ENCODE measurements around the gene SMIM35.

SMIM35 gene

DNA sequence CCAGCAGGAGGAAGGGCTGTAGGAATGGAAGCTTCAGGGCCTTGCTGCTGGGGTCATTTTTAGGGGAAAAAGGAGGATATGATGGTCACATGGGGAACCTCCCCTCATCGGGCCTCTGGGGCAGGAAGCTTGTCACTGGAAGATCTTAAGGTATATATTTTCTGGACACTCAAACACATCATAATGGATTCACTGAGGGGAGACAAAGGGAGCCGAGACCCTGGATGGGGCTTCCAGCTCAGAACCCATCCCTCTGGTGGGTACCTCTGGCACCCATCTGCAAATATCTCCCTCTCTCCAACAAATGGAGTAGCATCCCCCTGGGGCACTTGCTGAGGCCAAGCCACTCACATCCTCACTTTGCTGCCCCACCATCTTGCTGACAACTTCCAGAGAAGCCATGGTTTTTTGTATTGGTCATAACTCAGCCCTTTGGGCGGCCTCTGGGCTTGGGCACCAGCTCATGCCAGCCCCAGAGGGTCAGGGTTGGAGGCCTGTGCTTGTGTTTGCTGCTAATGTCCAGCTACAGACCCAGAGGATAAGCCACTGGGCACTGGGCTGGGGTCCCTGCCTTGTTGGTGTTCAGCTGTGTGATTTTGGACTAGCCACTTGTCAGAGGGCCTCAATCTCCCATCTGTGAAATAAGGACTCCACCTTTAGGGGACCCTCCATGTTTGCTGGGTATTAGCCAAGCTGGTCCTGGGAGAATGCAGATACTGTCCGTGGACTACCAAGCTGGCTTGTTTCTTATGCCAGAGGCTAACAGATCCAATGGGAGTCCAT, 86.5 kb downstream of the SMIM35 start:
- DNase-seq = no peak

DNA sequence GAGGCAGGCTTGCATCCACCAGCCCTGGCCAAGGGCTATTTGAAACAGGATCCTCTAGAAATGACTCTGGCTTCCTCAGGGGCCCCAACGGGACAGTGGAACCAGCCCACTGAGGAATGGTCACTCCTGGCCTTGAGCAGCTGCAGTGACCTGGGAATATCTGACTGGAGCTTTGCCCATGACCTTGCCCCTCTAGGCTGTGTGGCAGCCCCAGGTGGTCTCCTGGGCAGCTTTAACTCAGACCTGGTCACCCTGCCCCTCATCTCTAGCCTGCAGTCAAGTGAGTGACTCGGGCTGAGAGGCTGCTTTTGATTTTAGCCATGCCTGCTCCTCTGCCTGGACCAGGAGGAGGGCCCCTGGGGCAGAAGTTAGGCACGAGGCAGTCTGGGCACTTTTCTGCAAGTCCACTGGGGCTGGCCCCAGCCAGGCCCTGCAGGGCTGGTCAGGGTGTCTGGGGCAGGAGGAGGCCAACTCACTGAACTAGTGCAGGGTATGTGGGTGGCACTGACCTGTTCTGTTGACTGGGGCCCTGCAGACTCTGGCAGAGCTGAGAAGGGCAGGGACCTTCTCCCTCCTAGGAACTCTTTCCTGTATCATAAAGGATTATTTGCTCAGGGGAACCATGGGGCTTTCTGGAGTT, 87.3 kb downstream of the SMIM35 start:
- DNase-seq = no peak

DNA sequence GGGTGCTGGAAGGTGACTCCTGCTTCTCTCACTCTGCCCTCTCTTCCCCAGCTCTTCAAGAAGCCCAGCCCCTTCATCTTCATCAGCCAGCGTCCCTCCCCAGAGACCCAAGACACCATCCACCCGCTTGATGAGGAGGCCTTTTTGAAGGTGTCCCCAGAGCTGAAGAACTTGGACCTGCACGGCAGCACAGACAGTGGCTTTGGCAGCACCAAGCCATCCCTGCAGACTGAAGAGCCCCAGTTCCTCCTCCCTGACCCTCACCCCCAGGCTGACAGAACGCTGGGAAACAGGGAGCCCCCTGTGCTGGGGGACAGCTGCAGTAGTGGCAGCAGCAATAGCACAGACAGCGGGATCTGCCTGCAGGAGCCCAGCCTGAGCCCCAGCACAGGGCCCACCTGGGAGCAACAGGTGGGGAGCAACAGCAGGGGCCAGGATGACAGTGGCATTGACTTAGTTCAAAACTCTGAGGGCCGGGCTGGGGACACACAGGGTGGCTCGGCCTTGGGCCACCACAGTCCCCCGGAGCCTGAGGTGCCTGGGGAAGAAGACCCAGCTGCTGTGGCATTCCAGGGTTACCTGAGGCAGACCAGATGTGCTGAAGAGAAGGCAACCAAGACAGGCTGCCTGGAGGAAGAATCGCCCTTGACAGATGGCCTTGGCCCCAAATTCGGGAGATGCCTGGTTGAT, 88.0 kb downstream of the SMIM35 start:
- no peak for DNase-seq

DNA sequence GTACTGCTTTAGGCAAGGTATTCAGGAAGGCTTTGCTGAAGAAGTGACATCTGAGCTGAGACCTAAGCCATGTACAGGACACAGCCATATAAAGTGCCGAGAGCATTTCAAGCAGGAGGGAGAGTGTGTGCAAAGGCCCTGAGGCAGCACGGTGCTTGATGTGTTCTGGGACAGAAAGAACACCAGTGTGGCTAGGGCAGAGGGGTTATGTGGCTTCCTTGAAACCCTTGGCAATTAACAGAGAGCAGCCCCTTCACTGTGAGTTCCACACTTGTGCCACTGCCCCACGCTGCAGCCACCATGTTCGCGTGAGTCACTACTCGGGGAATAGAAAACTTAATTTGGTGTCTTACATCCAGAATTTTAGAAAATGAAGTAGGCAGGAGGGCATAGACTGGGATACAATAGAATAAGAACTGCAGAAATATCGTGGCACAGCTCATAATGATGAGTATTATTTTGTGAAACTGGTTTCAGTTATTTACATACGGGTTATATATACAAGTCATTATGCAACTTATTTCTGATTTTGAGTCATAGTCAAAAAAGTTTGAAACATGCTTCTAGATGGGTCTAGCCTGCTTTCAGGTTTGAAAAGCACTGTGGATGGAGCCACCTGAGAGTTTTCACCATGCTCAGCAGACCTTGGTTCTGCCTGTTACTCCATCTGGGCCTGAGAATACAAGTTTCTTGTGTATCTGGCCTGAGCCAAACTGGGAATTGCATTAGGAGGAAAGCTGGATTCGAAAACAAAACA, 88.8 kb downstream of the SMIM35 start:
- DNase-seq = no peak

DNA sequence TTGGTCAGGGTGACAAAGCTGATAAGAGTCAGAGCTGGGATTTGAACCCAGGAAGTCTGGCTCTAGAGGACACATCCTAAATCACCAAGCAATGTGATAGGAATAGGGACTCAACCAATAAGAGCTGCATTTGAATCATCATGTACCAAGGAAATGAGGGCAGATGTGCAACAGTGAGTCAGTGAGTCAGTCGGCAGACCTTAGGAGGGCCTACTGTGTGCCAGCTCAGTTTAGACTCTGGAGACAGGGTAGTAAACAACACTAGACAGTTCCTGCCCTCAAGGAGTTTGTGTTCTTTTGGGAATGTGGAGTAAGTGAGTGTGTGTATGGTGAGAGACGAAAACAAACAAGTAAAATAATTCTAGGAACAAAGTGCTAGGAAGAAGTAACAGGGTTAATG, 89.4 kb downstream of the SMIM35 start:
- DNase-seq = no peak

DNA sequence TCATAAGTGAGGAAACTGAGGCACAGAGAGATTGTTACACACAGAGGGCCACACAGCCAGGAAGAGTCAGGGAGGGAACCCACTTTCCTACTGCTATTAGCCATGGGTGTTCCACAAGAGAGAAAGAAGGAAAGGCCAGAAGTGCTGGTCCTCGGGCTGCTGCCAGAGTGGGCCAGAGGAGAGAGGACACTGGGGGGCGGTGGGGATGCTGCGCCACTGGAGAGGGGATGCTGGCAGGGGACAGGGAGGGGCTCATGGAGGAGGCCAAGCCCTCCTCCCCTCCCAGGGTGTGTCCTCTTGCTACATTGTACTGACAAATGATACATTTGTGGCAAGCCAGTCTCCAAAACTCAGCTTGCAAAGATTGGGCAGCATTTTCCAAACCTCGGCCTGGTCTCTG, 90.7 kb downstream of the SMIM35 start:
- DNase-seq = no peak

DNA sequence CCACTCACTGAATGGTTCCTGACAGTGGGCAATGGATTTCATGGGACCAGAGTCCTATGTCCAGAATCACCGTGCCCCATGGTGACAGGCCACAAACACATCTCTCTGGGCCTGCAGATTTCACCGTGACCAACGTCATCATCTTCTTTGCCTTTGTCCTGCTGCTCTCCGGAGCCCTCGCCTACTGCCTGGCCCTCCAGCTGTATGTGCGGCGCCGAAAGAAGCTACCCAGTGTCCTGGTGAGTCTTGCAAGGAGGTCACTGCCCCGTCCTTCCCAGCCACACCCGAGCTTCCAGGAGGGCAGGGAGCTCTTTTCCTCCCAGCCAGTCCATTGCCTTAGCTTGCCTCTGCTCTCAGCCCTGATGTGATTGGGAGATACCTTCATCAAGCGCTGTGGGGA, 91.3 kb downstream of the SMIM35 start:
- DNase-seq = no peak

DNA sequence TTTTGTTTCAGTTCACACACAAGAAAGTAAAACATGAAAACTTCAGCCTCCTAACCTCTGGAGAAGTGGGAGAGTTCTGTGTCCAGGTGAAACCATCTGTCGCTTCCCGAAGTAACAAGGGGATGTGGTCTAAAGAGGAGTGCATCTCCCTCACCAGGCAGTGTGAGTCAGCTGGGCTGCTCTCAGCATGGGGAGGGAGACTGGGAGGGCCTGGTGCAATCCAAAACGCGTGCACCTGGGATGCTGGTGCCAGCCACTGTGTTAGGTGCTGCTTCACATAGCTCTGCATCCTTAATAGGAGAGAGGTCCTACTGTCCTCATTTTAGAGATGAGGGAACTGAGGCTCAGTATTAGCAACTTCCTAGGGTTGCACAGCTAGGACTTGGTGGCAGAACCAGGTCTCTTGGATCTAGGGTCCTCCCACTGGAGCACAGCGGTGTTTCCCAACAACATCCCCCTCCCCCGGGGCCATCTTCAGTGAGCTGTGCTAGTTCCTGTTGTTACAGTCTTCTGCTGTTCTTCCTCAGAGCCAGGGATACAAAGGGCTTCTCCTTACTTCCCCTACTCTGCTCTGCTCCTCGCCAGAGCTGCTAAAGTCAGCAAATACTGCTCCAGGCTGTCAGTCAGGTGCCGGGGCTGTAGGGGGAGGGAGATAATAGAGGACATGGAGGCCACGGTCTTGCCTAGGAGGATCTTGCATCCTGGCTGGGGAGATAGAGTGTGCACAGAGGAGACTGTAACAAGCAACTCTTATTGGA, 92.6 kb downstream of the SMIM35 start:
- DNase-seq = no peak

DNA sequence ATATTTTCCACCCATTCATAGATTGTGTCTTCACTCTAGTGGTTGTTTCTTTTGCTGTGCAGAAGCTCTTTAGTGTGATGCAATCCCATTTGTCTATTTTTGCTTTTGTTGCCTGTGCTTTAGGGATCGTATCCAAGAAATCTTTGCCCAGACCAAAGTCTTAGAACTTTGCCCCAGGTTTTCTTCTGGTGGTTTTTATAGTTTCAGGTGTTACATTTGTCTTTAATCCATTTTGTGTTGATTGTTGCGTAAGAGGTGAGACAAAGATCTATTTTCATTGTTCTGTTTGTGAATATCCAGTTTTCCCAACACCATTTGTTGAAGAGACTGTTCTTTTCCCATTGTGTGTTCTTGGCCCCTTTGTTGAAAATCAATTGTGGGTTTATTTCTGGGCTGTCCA, 94.1 kb downstream of the SMIM35 start:
- DNase-seq = no peak

DNA sequence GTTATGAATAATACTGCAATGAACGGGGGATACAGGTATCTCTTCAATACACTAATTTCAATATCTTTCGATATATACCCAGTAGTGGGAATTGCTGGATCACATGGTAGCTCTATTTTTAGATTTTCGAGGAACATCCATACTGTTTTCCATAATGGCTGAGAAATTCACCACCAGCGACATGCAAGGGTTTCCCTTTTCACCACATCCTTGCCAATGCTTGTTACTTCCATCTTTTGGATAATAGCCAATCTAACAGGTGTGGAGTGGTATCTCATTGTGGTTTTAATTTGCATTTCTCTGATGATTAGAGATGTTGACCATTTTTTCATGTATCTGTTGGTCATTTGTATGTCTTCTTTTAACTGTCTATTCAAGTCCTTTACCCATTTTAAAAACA, 94.6 kb downstream of the SMIM35 start:
- no peak for DNase-seq

DNA sequence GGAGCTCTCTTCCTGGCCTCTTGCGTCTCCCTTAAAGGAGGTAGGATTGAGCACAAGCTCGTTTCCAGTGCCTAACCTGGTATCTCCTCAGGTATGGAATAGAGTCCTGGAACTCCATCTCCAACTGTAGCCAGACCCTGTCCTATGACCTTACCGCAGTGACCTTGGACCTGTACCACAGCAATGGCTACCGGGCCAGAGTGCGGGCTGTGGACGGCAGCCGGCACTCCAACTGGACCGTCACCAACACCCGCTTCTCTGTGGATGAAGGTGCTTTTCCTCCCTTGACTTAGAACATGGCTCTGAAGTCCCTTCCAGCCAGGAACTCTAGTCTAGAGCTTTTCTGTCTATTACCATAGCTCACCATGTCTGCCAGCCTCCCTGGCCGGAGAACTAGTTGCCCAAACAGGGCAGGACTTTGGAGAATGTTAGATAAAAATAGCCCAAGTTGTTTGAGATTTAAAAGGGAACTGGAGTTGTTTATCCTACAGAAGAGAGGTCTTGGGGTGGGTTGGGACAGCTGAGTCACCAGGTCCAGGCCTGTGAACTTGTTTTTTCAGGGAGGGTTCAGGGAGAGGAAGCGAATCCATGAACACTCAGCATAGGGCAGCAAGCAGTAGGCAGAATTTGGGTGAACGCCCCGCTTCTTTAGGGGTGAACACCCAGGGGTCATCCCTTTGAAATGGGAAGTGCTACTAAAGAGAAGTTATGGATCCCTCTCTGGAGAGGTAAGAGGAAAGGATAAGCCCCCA, 97.2 kb downstream of the SMIM35 start:
- no peak for DNase-seq

DNA sequence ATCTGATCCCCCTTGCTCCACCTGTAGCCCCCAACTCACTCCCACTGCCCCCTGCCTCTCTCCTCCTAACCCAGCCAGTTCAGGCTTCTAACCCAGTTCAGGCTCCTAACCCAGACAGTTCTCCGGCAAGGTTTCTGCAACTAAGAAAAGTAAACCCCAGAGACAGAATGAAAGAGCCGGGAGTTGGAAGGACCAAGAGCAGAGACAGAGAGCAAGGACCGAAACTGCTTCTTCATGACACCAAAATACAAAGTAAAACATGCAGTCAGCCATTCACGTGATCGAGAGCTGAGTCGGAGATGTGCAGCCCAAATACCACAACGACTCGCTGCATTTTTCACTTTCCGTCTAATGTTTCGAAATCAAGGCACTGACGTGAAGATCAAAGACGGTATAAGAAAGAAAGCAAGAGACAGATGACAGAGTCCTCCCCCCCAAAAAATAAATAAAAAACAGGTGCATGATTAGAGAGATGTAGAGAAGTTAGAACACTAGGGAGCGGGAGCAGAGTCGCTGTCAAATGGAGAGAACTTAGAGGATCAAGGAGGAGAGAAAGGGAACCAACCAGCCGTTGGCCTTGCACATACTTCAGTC, 99.7 kb downstream of the SMIM35 start:
- DNase-seq = no peak

DNA sequence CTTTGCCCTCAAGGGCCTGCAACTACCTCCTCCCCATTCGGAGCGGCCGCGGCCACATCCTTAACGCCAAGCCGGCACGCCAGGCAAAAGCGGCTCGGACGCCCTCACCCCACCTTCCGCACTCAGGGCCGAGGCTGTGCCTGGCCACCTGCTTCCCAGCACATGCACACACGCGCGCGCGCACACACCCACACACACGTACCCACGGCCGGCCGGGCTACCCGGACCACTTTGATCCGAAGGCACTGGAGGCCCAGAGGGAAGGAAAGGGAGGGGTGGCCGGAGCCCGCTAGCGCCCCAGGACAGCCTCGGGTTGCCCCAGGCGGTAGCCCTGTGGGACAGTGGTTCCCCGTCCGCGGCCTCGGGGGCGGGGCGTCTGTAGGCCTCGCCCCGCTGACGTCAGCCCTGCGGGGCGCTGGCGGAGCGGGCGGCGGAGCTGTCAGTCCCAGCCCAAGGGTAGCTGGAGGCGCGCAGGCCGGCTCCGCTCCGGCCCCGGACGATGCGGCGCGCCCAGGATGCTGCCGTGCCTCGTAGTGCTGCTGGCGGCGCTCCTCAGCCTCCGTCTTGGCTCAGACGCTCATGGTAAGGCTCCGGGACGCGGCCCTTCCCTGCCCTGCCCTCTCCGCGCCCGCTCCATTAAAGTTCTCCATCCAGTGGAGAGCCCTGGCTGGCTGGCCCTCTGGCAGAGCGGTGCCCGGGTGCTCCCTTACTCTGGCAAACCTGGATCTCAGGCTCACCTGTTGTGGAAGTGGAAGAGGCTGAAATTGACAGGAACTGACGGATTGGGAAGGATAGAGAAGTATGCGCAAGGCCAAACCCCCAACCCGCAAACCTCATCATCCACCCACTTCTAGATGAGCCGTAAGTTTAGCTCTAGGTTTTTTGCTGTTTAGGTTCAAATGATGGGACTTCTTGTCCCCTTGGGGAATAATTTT, 100.5 kb downstream of the SMIM35 start, which contains the start of gene IL10RA:
Gene IL10RA (plus strand): TSS at position 442 of the 935 bp plus-strand sequence. CDS start 74 bp downstream, at position 516.
- no peak for DNase-seq

DNA sequence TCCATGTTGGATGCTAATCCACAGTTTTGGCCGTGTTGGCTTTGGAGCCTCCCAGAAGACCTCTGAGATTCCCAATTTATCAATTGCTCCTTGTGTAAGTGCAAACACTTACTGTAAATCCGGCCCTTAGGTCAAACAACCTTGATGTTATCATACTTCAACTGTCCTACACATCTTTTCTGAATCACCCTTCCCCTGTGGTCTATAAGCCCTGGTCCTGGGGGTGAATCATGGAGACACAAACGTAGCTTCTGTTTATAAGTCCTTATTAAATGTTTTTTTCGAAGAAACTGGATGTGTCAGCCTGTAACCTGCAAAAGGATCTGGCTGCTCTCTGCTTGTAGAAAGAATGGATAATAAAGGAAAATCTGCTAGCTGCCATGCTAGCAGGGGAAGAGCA, 102.3 kb downstream of the SMIM35 start:
- DNase-seq = no peak

DNA sequence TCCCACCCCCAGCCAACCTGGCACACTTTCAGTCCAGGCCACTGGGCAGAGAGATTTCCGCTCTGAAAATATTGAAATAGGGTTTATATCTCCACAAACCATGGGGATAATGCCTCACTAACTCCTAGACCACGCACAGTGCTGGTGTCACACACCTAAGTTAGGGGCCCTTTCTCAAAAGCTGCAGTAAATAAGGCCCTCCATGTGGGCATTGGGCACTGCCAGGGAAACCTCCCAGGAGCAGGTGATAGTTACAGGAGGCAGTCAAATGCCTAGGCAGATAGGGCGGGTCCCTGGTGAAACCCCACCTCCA, 103.6 kb downstream of the SMIM35 start:
- no peak for DNase-seq

DNA sequence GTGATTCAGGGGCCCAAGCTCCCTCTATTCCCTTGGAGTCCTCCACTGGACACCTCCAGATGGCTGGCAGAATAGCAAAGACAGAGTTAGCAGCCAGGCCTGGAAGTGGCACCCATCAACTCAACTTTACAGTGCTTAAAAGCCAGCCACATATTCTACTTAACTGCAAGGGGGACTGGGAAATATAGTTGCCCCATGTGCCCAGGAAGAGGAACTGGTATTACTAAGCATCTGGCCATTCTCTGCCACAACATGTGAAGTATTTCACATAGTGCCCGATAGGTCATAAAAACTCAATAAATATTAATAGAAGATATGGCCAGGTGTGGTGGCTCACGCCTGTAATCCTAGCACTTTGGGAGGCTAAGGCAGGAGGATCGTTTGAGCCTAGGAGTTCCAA, 106.0 kb downstream of the SMIM35 start:
- DNase-seq = no peak

DNA sequence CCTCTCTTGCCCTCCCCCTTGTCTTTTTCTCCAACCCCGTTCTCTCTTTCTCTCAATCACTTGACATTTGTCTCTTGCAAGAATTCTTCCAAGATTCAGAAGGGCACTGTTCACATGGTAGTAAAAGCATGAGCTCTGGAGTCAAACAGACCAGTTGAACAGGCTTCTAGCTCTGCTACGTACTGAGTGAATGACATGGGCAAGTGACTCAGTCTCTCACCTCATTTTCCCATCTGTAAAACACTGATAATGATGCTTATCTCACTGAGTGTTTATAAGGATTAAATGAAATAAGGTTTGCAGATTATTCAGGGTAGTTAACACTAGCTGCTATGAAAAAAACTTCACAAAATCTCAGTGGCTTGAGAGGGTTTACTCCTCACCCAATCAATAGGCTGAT, 106.5 kb downstream of the SMIM35 start:
- DNase-seq = no peak

DNA sequence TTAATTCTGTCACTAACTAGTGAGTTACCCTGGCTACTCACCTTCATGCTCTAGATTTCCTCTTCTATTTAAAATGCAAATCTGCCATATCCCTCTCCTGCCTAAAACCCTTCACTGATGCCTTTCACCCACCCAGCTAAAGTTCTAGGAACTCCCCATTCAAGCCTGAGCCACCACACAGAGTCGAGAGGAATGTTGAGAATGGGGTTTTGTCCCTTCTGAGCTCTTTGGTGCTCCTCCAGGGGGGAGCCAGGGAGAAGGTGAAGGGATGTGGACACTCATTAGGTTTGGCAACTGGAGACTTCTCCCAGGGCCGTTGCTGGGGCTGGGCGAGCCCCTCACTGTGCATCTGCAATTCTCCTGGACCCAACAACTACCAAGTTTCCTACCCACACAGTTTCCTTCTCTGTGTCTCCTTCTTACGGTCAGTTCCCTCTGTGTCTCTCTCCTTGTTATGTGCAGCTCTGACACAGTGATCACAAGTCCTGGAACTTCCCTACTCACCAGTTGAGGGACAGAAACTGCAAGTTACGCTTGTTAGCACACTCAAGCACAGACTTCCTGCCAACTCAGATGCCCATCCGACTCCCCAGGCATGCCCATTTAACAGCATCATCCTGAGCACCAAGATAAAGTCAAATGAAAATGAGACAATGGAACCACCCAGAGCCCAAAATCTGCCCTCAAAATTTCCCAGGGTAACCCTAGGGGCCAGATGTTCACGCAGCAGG, 107.1 kb downstream of the SMIM35 start:
- no peak for DNase-seq

DNA sequence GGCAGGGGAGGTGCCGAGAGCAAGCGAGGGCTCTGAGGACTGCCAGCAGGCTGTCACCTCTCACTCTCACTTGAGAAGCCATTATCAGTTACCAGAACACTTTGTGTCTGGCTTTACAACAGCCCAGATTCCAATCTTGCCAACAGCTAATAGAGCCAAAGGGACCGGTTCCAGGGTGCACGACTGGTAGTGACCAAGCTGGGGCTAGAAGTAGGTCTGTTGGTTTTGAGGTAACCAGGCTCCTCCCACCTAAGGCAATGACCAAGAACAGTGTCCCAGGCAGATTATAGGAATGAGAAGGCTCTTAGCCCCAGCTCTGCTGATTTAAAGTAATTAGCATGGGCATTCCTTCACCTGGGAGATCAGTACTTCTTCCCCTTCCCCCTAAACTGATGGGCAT, 107.8 kb downstream of the SMIM35 start:
- no peak for DNase-seq

Data from NCI-H187 treated with DMSO at 0.1 percent for 48 hours (cell line).